Measurements from ENCODE around the gene SYNDIG1. TPM values are rescaled to one million over a fixed set of nuclear protein-coding genes. Genes with fewer than 3 reads are reported as not detected.

SYNDIG1 gene
- total RNA-seq, 1 experiment from 2014 or later = not detected

- Histone ChIP-seq H3F3A (ENCODE audit: low read length, unreplicated experiment) (no peaks in the 10 kb centered on the region), H3K4me2 (ENCODE audit: low read length) (no peak overlapping the region), H3K36me3 (ENCODE audit: low read depth, low read length) (no peaks in the 10 kb centered on the region), H3K9ac (ENCODE audit: low read length) (no peak overlapping the region), H3K9me2 (replicated peaks; ENCODE audit: low read length) (no peaks in the 10 kb centered on the region), H3K9me3 (ENCODE audit: low read length) (no peaks in the 10 kb centered on the region), H3K4me1 (ENCODE audit: insufficient read depth, low read length) (no peaks in the 10 kb centered on the region), H3K4me3 (ENCODE audit: low read length) (no peak overlapping the region), H3K27me3 (ENCODE audit: low read length) (peaks cover 84% of the 10 kb centered on the region), H2AFZ (ENCODE audit: low read length) (no peak overlapping the region), H3K79me2 (ENCODE audit: low read length) (no peaks in the 10 kb centered on the region), H4K20me1 (ENCODE audit: low read length) (no peaks in the 10 kb centered on the region), H3K27ac (ENCODE audit: low read length) (no peak overlapping the region)
- ATAC-seq (no peak), DNase-seq (peak; percentile 18)
- ChIA-PET CTCF (no interaction called here), POLR2A (ENCODE audit: unreplicated experiment) (no interaction called here)
- TF ChIP-seq EZH2phosphoT487 (IDR thresholded peaks at IDR 0.05; ENCODE audit: borderline replicate concordance, low read length) = no peak
- no peak for TF ChIP-seq EZH2 (IDR thresholded peaks at IDR 0.05; ENCODE audit: low read length, unreplicated experiment)
- TF ChIP-seq, protein P1, sequence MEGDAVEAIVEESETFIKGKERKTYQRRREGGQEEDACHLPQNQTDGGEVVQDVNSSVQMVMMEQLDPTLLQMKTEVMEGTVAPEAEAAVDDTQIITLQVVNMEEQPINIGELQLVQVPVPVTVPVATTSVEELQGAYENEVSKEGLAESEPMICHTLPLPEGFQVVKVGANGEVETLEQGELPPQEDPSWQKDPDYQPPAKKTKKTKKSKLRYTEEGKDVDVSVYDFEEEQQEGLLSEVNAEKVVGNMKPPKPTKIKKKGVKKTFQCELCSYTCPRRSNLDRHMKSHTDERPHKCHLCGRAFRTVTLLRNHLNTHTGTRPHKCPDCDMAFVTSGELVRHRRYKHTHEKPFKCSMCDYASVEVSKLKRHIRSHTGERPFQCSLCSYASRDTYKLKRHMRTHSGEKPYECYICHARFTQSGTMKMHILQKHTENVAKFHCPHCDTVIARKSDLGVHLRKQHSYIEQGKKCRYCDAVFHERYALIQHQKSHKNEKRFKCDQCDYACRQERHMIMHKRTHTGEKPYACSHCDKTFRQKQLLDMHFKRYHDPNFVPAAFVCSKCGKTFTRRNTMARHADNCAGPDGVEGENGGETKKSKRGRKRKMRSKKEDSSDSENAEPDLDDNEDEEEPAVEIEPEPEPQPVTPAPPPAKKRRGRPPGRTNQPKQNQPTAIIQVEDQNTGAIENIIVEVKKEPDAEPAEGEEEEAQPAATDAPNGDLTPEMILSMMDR (conservative IDR thresholded peaks at IDR 0.05; ENCODE audit: low read depth, low read length) = no peak
- no TSS peak for BruUV-seq (replicated peaks)
- intact Hi-C loops (cut with micrococcal nuclease) = no loop called here
Measured at GRCh38 chr20:24694727-24695528, 225.5 kb downstream of the SYNDIG1 start.

- ChIA-PET CTCF (no interaction called here), POLR2A (ENCODE audit: unreplicated experiment) (no interaction called here)
- H2AFZ ChIP-seq (ENCODE audit: low read length) = no peak overlapping the region
- ATAC-seq (no peak), DNase-seq (peak; percentile 6)
- intact Hi-C loops (cut with micrococcal nuclease) = no loop called here
- no peaks in the 10 kb centered on the region for H4K20me1 ChIP-seq (ENCODE audit: low read length)
- no peak overlapping the region for H3K4me3 ChIP-seq (ENCODE audit: low read length)
- no TSS peak for BruUV-seq (replicated peaks)
- no peaks in the 10 kb centered on the region for H3K9me3 ChIP-seq (ENCODE audit: low read length)
- H3K9me2 ChIP-seq (replicated peaks; ENCODE audit: low read length) = no peaks in the 10 kb centered on the region
- H3K36me3 ChIP-seq (ENCODE audit: low read depth, low read length) = no peaks in the 10 kb centered on the region
- peaks cover 84% of the 10 kb centered on the region for H3K27me3 ChIP-seq (ENCODE audit: low read length)
- H3K9ac ChIP-seq (ENCODE audit: low read length) = no peak overlapping the region
- H3K79me2 ChIP-seq (ENCODE audit: low read length) = no peaks in the 10 kb centered on the region
- H3K4me1 ChIP-seq (ENCODE audit: insufficient read depth, low read length) = no peaks in the 10 kb centered on the region
- H3K4me2 ChIP-seq (ENCODE audit: low read length) = no peak overlapping the region
- TF ChIP-seq EZH2phosphoT487 (IDR thresholded peaks at IDR 0.05; ENCODE audit: borderline replicate concordance, low read length) (no peak), EZH2 (IDR thresholded peaks at IDR 0.05; ENCODE audit: low read length, unreplicated experiment) (no peak)
- TF ChIP-seq, protein P1 (conservative IDR thresholded peaks at IDR 0.05; ENCODE audit: low read depth, low read length) = no peak
- no peak overlapping the region for H3K27ac ChIP-seq (ENCODE audit: low read length)
- no peaks in the 10 kb centered on the region for H3F3A ChIP-seq (ENCODE audit: low read length, unreplicated experiment)
Measured at GRCh38 chr20:24695529-24696225, 226.2 kb downstream of the SYNDIG1 start.

DNA sequence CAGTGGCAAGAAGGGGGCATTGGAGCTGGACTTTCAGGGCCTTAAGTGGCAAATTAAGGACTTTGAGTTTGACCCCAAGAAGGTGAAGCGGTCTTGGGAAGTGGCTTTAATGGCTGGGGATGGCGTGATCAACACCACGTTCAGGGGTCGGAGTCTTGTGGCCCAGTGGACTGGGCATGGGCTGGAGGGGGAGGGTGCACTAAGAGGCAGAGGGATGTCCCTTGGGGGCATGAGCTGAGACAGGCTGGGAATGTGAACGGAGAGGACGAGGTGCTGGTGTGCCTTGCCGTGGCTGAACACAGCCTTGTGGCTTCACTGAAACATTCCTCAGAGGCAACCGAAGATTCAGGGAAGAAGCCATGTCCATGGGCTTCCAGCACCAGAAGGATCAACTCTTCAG, 227.0 kb downstream of the SYNDIG1 start:
- peaks cover 88% of the 10 kb centered on the region for H3K27me3 ChIP-seq (ENCODE audit: low read length)
- no peak overlapping the region for H3K9ac ChIP-seq (ENCODE audit: low read length)
- ChIA-PET CTCF (no interaction called here), POLR2A (ENCODE audit: unreplicated experiment) (no interaction called here)
- intact Hi-C loops (cut with micrococcal nuclease) = no loop called here
- no peaks in the 10 kb centered on the region for H4K20me1 ChIP-seq (ENCODE audit: low read length)
- no TSS peak for BruUV-seq (replicated peaks)
- no peak for ATAC-seq
- H3F3A ChIP-seq (ENCODE audit: low read length, unreplicated experiment) = no peaks in the 10 kb centered on the region
- H3K4me1 ChIP-seq (ENCODE audit: insufficient read depth, low read length) = no peaks in the 10 kb centered on the region
- no peaks in the 10 kb centered on the region for H3K36me3 ChIP-seq (ENCODE audit: low read depth, low read length)
- no peak for DNase-seq
- no peak overlapping the region for H2AFZ ChIP-seq (ENCODE audit: low read length)
- no peak overlapping the region for H3K27ac ChIP-seq (ENCODE audit: low read length)
- no peaks in the 10 kb centered on the region for H3K79me2 ChIP-seq (ENCODE audit: low read length)
- H3K4me3 ChIP-seq (ENCODE audit: low read length) = no peak overlapping the region
- H3K4me2 ChIP-seq (ENCODE audit: low read length) = no peak overlapping the region
- no peaks in the 10 kb centered on the region for H3K9me3 ChIP-seq (ENCODE audit: low read length)
- no peak for TF ChIP-seq EZH2phosphoT487 (IDR thresholded peaks at IDR 0.05; ENCODE audit: borderline replicate concordance, low read length)
- TF ChIP-seq, protein P1 (conservative IDR thresholded peaks at IDR 0.05; ENCODE audit: low read depth, low read length) = no peak
- TF ChIP-seq EZH2 (IDR thresholded peaks at IDR 0.05; ENCODE audit: low read length, unreplicated experiment) = no peak
- no peaks in the 10 kb centered on the region for H3K9me2 ChIP-seq (replicated peaks; ENCODE audit: low read length)

Data from PC-3 (cell line).